Common myeloid progenitor, CD34-positive (primary cell): ENCODE results near the gene TMEM203.

Source experiments
- CTCF ChIA-PET: fragments of 350-600 bp; sonication (Branson Sonifier 250); formaldehyde crosslinking; loops from one replicate; lab custom pipeline; 2021; ENCODE audit warnings: antibody characterized with exemption; lab: Charles Lee
- POLR2A ChIA-PET: fragments of 350-600 bp; sonication (Branson Sonifier 250); formaldehyde crosslinking; loops from one replicate; lab custom pipeline; 2021; ENCODE audit warnings: antibody characterized with exemption; lab: Charles Lee
- DNase-seq, 3 donors: peaks; one replicate each; pipeline versions ENCODE4 v3.0.0 to v3.0.0-alpha.2; 2013
- H3K27ac ChIP-seq, 2 experiments: 1 replicate in 1 of 2; 2 replicates in 1 of 2; pipeline ENCODE4 v1.7.0; 2013; ENCODE audit warnings: inconsistent platforms in 2 of 2, low read length in 2 of 2, mild to moderate bottlenecking in 2 of 2, low read depth in 1 of 2, moderate library complexity in 1 of 2; ENCODE audit not compliant: severe bottlenecking in 2 of 2, insufficient read depth in 1 of 2, poor library complexity in 1 of 2
- H3K27me3 ChIP-seq, 5 experiments: replicated peaks in 2 of 5; 1 replicate in 3 of 5; 2 replicates in 2 of 5; pipeline versions ENCODE4 v1.6.1 to v1.7.0; 2013; ENCODE audit warnings: low read length in 4 of 5, mild to moderate bottlenecking in 2 of 5, moderate library complexity in 2 of 5, inconsistent platforms in 1 of 5; ENCODE audit not compliant: insufficient read depth in 5 of 5, control insufficient read depth in 4 of 5
- H3K36me3 ChIP-seq, 4 experiments: 1 replicate in 2 of 4; 2 replicates in 2 of 4; pipeline versions ENCODE4 v1.6.1 to v1.7.0; 2013; ENCODE audit warnings: low read length in 3 of 4, control low read depth in 1 of 4, mild to moderate bottlenecking in 1 of 4; ENCODE audit not compliant: control insufficient read depth in 4 of 4, insufficient read depth in 4 of 4
- H3K4me1 ChIP-seq, 4 experiments: 1 replicate in 3 of 4; 2 replicates in 1 of 4; pipeline versions ENCODE4 v1.6.1 to v1.7.1; 2013; ENCODE audit warnings: low read length in 3 of 4, mild to moderate bottlenecking in 3 of 4, control low read depth in 1 of 4, inconsistent platforms in 1 of 4, moderate library complexity in 1 of 4; ENCODE audit not compliant: control insufficient read depth in 4 of 4, insufficient read depth in 4 of 4; ENCODE audit errors: control extremely low read depth in 1 of 4
- H3K4me3 ChIP-seq, 7 experiments: 1 replicate in 4 of 7; 2 replicates in 3 of 7; pipeline versions ENCODE4 v1.5.1 to v1.7.0; 2013; ENCODE audit warnings: mild to moderate bottlenecking in 7 of 7, low read length in 6 of 7, moderate library complexity in 6 of 7, inconsistent platforms in 2 of 7, low read depth in 2 of 7, control low read depth in 1 of 7; ENCODE audit not compliant: insufficient read depth in 4 of 7, control insufficient read depth in 1 of 7; ENCODE audit errors: extremely low read depth in 1 of 7
- H3K9me3 ChIP-seq, 5 experiments: 1 replicate in 4 of 5; 2 replicates in 1 of 5; pipeline versions ENCODE4 v1.6.1 to v1.7.1; 2013; ENCODE audit warnings: low read length in 4 of 5, mild to moderate bottlenecking in 2 of 5, inconsistent platforms in 1 of 5, low read depth in 1 of 5, moderate library complexity in 1 of 5; ENCODE audit not compliant: control insufficient read depth in 4 of 5, insufficient read depth in 2 of 5; ENCODE audit errors: control extremely low read depth in 1 of 5
- WGBS: methylation state at CpG from one replicate; pipeline ENCODE4 v1.1.5; 2013; ENCODE audit not compliant: insufficient coverage; 5-methylcytosine and 5-hydroxymethylcytosine counted together

TMEM203 gene

GRCh38 chr9:137216188-137216965, 10.9 kb upstream of the TMEM203 start:
- Histone ChIP-seq H3K27me3 (no peaks in the 10 kb centered on the region), H3K27ac (no peak overlapping the region), H3K4me3 (no peak overlapping the region), H3K9me3 (no peaks in the 10 kb centered on the region), H3K4me1 (peaks cover 0 to 2% (median under 1%) of the 10 kb centered on the region in 4 experiments), H3K36me3 (peaks cover 0 to 51% (median 17%) of the 10 kb centered on the region in 4 experiments)
- POLR2A ChIA-PET = no interaction called here
- WGBS = 96% methylated on average over 27 of the region's 30 CpGs
- no peak for DNase-seq
- CTCF ChIA-PET = interaction anchor here (1.0 to 1.6 kb wide), 4 partner anchors 10 to 45 kb away, joined by 3 to 5 read pairs (median 4); no protein-coding TSS in a partner anchor

- WGBS = 96% methylated on average over 20 of the region's 22 CpGs
- Histone ChIP-seq H3K9me3 (no peaks in the 10 kb centered on the region), H3K27ac (no peak overlapping the region), H3K4me3 (no peak overlapping the region), H3K4me1 (peaks cover 0 to 2% (median 0%) of the 10 kb centered on the region in 4 experiments), H3K36me3 (peaks cover 0 to 55% (median 17%) of the 10 kb centered on the region in 4 experiments), H3K27me3 (no peaks in the 10 kb centered on the region)
- CTCF ChIA-PET = interaction anchor here (1.0 to 1.1 kb wide), 2 partner anchors 11 to 44 kb away, joined by 3 to 5 read pairs; no protein-coding TSS in a partner anchor
- POLR2A ChIA-PET = interaction anchor here (1.0 kb wide), 1 partner anchor 12 kb away, joined by 3 read pairs; the partner anchor contains the start of gene RNF224
- no peak for DNase-seq
Observed at GRCh38 chr9:137215196-137215986, 9.9 kb upstream of the TMEM203 start.

- ChIA-PET CTCF (no interaction called here), POLR2A (interaction anchor here (1.0 kb wide), 1 partner anchor 13 kb away, joined by 3 read pairs; the partner anchor contains the start of gene RNF224)
- Histone ChIP-seq H3K27me3 (no peaks in the 10 kb centered on the region), H3K36me3 (peaks cover 0 to 60% (median 17%) of the 10 kb centered on the region in 4 experiments), H3K9me3 (no peaks in the 10 kb centered on the region), H3K4me1 (peaks cover 0 to 2% (median 0%) of the 10 kb centered on the region in 4 experiments), H3K4me3 (no peak overlapping the region), H3K27ac (no peak overlapping the region)
- DNase-seq = no peak
- 97% methylated on average over 18 of the region's 19 CpGs for WGBS
Observed at GRCh38 chr9:137214620-137215019, 9.2 kb upstream of the TMEM203 start.

- POLR2A ChIA-PET = no interaction called here
- peaks cover 0 to 61% (median 22%) of the 10 kb centered on the region in 4 experiments for H3K36me3 ChIP-seq
- H3K4me3 ChIP-seq = no peak overlapping the region
- H3K4me1 ChIP-seq = no peaks in the 10 kb centered on the region
- H3K9me3 ChIP-seq = no peaks in the 10 kb centered on the region
- DNase-seq = no peak
- H3K27me3 ChIP-seq = no peaks in the 10 kb centered on the region
- CTCF ChIA-PET = interaction anchor here (1.0 to 1.1 kb wide), 2 partner anchors 24 to 36 kb away, joined by 3 read pairs; no protein-coding TSS in a partner anchor
- H3K27ac ChIP-seq = no peak overlapping the region
- 95% methylated on average over 49 of the region's 49 CpGs for WGBS
Observed at GRCh38 chr9:137213160-137214060, 8.0 kb upstream of the TMEM203 start.

GRCh38 chr9:137212520-137212919, 7.1 kb upstream of the TMEM203 start:
- H3K36me3 ChIP-seq = peaks cover 0 to 61% (median 22%) of the 10 kb centered on the region in 4 experiments
- no peak overlapping the region for H3K27ac ChIP-seq
- no peak overlapping the region for H3K4me3 ChIP-seq
- CTCF ChIA-PET = no interaction called here
- 91% methylated on average over 20 of the region's 21 CpGs for WGBS
- H3K27me3 ChIP-seq = no peaks in the 10 kb centered on the region
- no peak for DNase-seq
- no peaks in the 10 kb centered on the region for H3K9me3 ChIP-seq
- H3K4me1 ChIP-seq = no peaks in the 10 kb centered on the region
- POLR2A ChIA-PET = no interaction called here

- Histone ChIP-seq H3K27ac (no peak overlapping the region), H3K9me3 (no peaks in the 10 kb centered on the region), H3K4me3 (no peak overlapping the region), H3K27me3 (no peaks in the 10 kb centered on the region), H3K36me3 (peaks cover 0 to 64% (median 22%) of the 10 kb centered on the region in 4 experiments), H3K4me1 (peaks cover under 1 to 9% (median 3%) of the 10 kb centered on the region in 4 experiments)
- no peak for DNase-seq
- ChIA-PET CTCF (interaction anchor here (0.5 kb wide), 1 partner anchor 424 kb away, joined by 3 read pairs; no protein-coding TSS in a partner anchor), POLR2A (no interaction called here)
- 84% methylated on average over 11 of the region's 13 CpGs for WGBS
Observed at GRCh38 chr9:137211532-137211931, 6.1 kb upstream of the TMEM203 start.
